ENCODE measurements around the gene TMEM238. TPM values are rescaled to one million over a fixed set of nuclear protein-coding genes. Genes with fewer than 3 reads are reported as not detected.

TMEM238 gene
- total RNA-seq, 1 experiment from 2014 or later, result 7.4 TPM

GRCh38 chr19:55362174-55362989 is 21.7 kb downstream of the TMEM238 start:
- DNase-seq (ENCODE audit: low read depth, low spot score) (no peak), ATAC-seq (no peak)
- no peak overlapping the region for H3K27ac ChIP-seq (ENCODE audit: low read length)
- BruUV-seq (replicated peaks), result no TSS peak
- H3K4me1 ChIP-seq (ENCODE audit: control insufficient read depth, insufficient read depth, low read length), result peaks cover 5% of the 10 kb centered on the region; the same call in 1 of the 2 replicates
- TF ChIP-seq TCF7L2 (IDR thresholded peaks at IDR 0.05; ENCODE audit: low read depth, low read length), result no peak
- TF ChIP-seq SIN3A (IDR thresholded peaks at IDR 0.05; ENCODE audit: borderline replicate concordance, insufficient read depth, low read depth, low read length), result no peak
- TF ChIP-seq CTCF (IDR thresholded peaks at IDR 0.05), result no peak
- TF ChIP-seq POLR2AphosphoS5 (IDR thresholded peaks at IDR 0.05; ENCODE audit: low read depth, low read length), result no peak
- no peak for TF ChIP-seq REST (IDR thresholded peaks at IDR 0.05; ENCODE audit: insufficient read depth in 1 of 2, low read depth in 2 of 2, low read length in 1 of 2)
- ChIA-PET CTCF (no interaction called here), POLR2A (no interaction called here)
- no peaks in the 10 kb centered on the region for H3K36me3 ChIP-seq (ENCODE audit: control insufficient read depth, insufficient read depth, low read length)
- H3K9me3 ChIP-seq (ENCODE audit: control insufficient read depth, insufficient read depth, low read depth, low read length), result no peaks in the 10 kb centered on the region
- no peak overlapping the region for H3K4me3 ChIP-seq (ENCODE audit: low read depth in 2 of 2, low read length in 2 of 2)
- in situ Hi-C loops (cut with HindIII; ENCODE audit: low pct_unique_long_range_greater_than_20kb, low sequenced_read_pairs) (no loop called here), intact Hi-C loops (cut with micrococcal nuclease; ENCODE audit: unreplicated experiment) (no loop called here)
- no peaks in the 10 kb centered on the region for H3K27me3 ChIP-seq (ENCODE audit: control insufficient read depth, insufficient read depth, low read length)

GRCh38 chr19:55360902-55361301 is 23.2 kb downstream of the TMEM238 start:
- TF ChIP-seq REST (IDR thresholded peaks at IDR 0.05; ENCODE audit: insufficient read depth in 1 of 2, low read depth in 2 of 2, low read length in 1 of 2) (no peak), SIN3A (IDR thresholded peaks at IDR 0.05; ENCODE audit: borderline replicate concordance, insufficient read depth, low read depth, low read length) (no peak), CTCF (IDR thresholded peaks at IDR 0.05) (no peak), TCF7L2 (IDR thresholded peaks at IDR 0.05; ENCODE audit: low read depth, low read length) (no peak), POLR2AphosphoS5 (IDR thresholded peaks at IDR 0.05; ENCODE audit: low read depth, low read length) (no peak)
- Histone ChIP-seq H3K27me3 (ENCODE audit: control insufficient read depth, insufficient read depth, low read length) (no peaks in the 10 kb centered on the region), H3K27ac (ENCODE audit: low read length) (no peak overlapping the region), H3K9me3 (ENCODE audit: control insufficient read depth, insufficient read depth, low read depth, low read length) (no peaks in the 10 kb centered on the region), H3K36me3 (ENCODE audit: control insufficient read depth, insufficient read depth, low read length) (no peaks in the 10 kb centered on the region), H3K4me1 (ENCODE audit: control insufficient read depth, insufficient read depth, low read length) (peaks cover 5% of the 10 kb centered on the region; the same call in 1 of the 2 replicates), H3K4me3 (ENCODE audit: low read depth in 2 of 2, low read length in 2 of 2) (no peak overlapping the region)
- no TSS peak for BruUV-seq (replicated peaks)
- CTCF ChIA-PET, result interaction anchor here (0.6 kb wide), 1 partner anchor 13 kb away, joined by 6 read pairs; no protein-coding TSS in a partner anchor
- 0 out of 2 replicates have a peak, but pooled peaks have one; percentile 5 for ATAC-seq
- POLR2A ChIA-PET, result no interaction called here
- in situ Hi-C loops (cut with HindIII; ENCODE audit: low pct_unique_long_range_greater_than_20kb, low sequenced_read_pairs), result no loop called here
- DNase-seq (ENCODE audit: low read depth, low spot score), result no peak
- intact Hi-C loops (cut with micrococcal nuclease; ENCODE audit: unreplicated experiment), result no loop called here
